Type B pancreatic cell (in vitro differentiated cells): Measurements from ENCODE around the gene SYT6. TPM values are rescaled to one million over a fixed set of nuclear protein-coding genes. Genes with fewer than 3 reads are reported as not detected.

Experiments used
- DNase-seq: peaks from one replicate; pipeline ENCODE4 v3.0.0; 2021; ENCODE audit warnings: mixed read lengths; ENCODE audit not compliant: unreplicated experiment; ENCODE audit errors: extremely low spot score
- H3K27ac Mint-ChIP-seq: 2 replicates; pipeline ENCODE4 v1.8.0; 2021; ENCODE audit warnings: mild to moderate bottlenecking, mixed read lengths
- H3K27me3 Mint-ChIP-seq: 2 replicates; pipeline ENCODE4 v1.8.0; 2021; ENCODE audit warnings: mixed read lengths
- H3K36me3 Mint-ChIP-seq: 2 replicates; pipeline ENCODE4 v1.8.0; 2021; ENCODE audit warnings: mixed read lengths
- H3K4me1 Mint-ChIP-seq: one replicate; pipeline ENCODE4 v1.8.0; 2021; ENCODE audit warnings: mixed read lengths; ENCODE audit not compliant: unreplicated experiment
- H3K4me3 Mint-ChIP-seq: 2 replicates; pipeline ENCODE4 v1.8.0; 2021; ENCODE audit warnings: mild to moderate bottlenecking, mixed read lengths
- H3K9me3 Mint-ChIP-seq: 2 replicates; pipeline ENCODE4 v1.8.0; 2021; ENCODE audit warnings: mixed read lengths
- total RNA-seq: library from RNA; stranded (reverse); gene quantifications from 2 replicates; pipeline ENCODE4 v1.2.1, GENCODE V29; 2021; ENCODE audit warnings: low replicate concordance
- TF ChIP-seq, protein P1 (sequence below): fragments of 200-600 bp; sonication (generic); conservative IDR thresholded peaks from 2 replicates; pipeline ENCODE4 v1.5.0; 2021; ENCODE audit warnings: antibody characterized with exemption, mild to moderate bottlenecking

Gene SYT6
- total RNA-seq, 1 donor from 2014 or later: 3.0 TPM

DNA sequence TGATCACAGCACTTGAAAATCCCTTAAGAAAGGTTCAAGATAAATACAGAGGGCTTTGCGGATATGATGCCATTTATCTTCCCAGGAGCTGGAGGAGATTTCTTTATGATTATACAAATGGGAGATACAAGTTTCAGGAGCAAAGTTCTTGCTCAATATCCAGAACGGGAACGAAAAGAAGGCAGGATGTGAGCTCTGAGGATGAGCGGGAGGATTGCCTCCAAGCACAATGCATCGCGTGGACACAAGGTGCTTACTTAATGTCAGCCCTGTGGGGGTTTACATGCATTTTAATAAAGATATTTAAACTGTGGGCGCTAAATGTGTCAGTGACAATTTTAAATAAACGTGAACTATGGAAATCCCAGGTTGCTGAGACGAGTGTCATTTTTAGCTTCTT lies 59.0 kb downstream of the SYT6 start:
- no peaks in the 10 kb centered on the region for H3K36me3 Mint-ChIP-seq

DNA sequence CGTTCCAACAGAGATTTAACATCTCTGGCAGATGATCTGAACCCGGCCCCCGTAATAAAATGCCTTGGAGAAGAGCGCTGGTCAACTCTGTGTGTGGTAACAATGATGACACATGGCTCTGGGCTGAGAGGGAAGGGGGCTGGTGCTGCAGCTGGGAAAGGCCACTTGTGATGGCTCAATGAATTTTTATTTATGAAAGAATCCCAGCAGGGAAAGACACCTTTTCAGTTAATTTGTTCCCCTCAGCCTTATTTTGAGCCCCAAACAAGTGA lies 59.4 kb downstream of the SYT6 start:
- Mint-ChIP-seq H3K4me1 (peaks cover 11% of the 10 kb centered on the region), H3K27me3 (peaks cover 15% of the 10 kb centered on the region), H3K27ac (no peak overlapping the region), H3K36me3 (no peaks in the 10 kb centered on the region), H3K9me3 (no peaks in the 10 kb centered on the region), H3K4me3 (no peak overlapping the region)
- DNase-seq: no peak
- TF ChIP-seq, protein P1, sequence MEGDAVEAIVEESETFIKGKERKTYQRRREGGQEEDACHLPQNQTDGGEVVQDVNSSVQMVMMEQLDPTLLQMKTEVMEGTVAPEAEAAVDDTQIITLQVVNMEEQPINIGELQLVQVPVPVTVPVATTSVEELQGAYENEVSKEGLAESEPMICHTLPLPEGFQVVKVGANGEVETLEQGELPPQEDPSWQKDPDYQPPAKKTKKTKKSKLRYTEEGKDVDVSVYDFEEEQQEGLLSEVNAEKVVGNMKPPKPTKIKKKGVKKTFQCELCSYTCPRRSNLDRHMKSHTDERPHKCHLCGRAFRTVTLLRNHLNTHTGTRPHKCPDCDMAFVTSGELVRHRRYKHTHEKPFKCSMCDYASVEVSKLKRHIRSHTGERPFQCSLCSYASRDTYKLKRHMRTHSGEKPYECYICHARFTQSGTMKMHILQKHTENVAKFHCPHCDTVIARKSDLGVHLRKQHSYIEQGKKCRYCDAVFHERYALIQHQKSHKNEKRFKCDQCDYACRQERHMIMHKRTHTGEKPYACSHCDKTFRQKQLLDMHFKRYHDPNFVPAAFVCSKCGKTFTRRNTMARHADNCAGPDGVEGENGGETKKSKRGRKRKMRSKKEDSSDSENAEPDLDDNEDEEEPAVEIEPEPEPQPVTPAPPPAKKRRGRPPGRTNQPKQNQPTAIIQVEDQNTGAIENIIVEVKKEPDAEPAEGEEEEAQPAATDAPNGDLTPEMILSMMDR: no peak

More for the DNA sequence above, 59.0 kb downstream of the SYT6 start:
- Mint-ChIP-seq H3K4me1 (peaks cover 11% of the 10 kb centered on the region), H3K27ac (no peak overlapping the region), H3K9me3 (no peaks in the 10 kb centered on the region), H3K4me3 (no peak overlapping the region), H3K27me3 (peaks cover 14% of the 10 kb centered on the region)
- no peak for DNase-seq
- TF ChIP-seq, protein P1: no peak

DNA sequence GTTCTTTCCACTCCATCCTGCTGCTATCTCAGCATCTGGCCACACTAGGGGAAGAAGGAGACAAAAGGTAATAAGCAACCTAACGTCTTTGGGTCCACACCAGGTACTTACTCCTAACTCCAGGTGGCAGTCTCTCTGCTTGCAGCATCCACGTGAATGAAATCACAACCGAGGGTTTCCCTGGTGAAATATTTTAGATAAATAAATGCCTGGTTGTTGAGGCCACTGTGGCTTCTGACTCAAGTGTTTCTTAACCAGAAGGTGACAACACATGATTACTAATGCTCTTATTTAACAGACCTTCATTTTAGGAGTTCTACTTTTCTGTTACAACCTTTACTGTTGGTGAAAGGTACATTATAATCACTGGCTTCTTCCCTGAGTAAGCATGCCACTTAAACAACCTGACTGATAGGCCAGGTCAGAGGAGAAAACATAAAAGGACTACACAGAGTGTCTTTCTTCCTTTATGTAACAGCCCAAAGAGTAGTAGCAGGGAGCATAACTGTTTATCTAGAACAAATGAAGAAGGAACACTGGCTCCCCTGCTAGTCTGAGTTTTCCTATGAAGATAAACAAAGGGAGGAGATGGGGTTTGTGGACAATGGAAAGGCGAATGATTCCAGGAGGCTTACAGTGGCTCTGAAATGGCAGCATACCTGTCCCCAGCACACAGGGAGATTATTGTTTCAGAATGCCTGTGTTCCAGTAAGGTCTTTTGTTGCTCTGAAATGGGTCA lies 59.9 kb downstream of the SYT6 start:
- no peak for DNase-seq
- no peaks in the 10 kb centered on the region for H3K36me3 Mint-ChIP-seq
- no peak overlapping the region for H3K27ac Mint-ChIP-seq
- no peaks in the 10 kb centered on the region for H3K9me3 Mint-ChIP-seq
- H3K4me3 Mint-ChIP-seq: no peak overlapping the region
- TF ChIP-seq, protein P1: no peak
- peaks cover 20% of the 10 kb centered on the region for H3K27me3 Mint-ChIP-seq
- peaks cover 11% of the 10 kb centered on the region for H3K4me1 Mint-ChIP-seq

DNA sequence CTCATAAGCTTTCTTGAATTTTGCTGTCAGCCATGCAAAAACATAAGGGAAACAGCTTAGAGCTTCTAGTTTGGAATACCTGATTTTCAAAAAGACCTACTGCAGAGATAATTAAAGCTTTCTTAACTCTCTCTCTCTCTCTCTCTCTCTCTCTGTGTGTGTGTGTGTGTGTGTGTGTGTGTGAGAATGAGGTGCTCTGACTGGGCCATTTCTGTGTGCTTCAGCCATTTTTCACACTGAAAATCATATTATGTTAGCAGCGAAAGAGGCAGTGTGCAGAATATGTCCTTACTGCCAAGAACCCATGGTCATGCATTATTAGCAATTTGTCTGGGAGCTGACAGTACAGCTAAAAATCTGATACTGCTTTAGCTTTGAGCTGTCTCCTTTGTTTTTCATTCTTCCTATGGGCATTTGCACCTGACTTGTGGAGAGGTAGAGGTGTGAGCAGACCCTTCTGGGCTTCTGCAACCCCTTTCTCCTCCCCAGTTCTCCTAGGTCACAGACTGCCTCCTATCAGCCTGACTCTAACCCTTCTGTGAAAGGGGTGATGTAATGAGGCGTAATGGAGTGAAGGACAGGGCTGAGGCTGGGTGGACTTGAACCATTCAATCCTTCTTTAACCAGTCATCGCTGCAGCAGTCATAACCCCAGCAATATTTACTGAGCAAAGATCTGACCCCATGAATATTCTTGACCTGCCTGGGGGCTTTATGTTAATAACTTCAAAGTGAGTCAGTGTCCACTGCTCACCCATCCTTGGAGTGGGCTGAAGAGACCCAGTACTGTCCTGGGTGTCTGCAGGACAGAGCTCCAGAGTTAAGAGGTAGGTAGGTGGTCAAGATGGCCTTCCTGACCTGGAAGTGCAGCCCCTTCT lies 61.2 kb downstream of the SYT6 start:
- Mint-ChIP-seq H3K36me3 (no peaks in the 10 kb centered on the region), H3K9me3 (no peaks in the 10 kb centered on the region), H3K27me3 (peaks cover 25% of the 10 kb centered on the region), H3K27ac (no peak overlapping the region), H3K4me3 (no peak overlapping the region), H3K4me1 (peaks cover 11% of the 10 kb centered on the region)
- DNase-seq: no peak
- TF ChIP-seq, protein P1: no peak

DNA sequence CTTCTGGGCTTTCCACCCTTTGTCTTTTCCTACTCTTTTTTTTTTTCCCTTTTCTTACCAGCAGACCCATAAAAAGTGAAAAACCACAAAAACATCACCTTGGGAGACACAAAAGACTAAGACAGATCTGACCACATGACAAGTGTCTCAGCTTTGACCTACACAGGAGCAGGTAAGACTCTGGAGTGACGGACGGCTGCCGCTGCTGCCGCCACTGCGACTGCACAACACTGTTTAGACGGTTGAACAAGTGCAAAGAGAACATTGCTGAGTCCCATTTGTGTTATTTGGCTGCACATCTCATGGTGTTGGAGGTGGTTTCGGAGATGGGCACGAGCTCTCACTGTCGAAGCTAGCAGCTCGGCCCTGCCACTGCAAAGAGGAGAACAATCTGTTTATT lies 62.0 kb downstream of the SYT6 start:
- no peak overlapping the region for H3K4me3 Mint-ChIP-seq
- TF ChIP-seq, protein P1: no peak
- H3K36me3 Mint-ChIP-seq: no peaks in the 10 kb centered on the region
- no peak overlapping the region for H3K27ac Mint-ChIP-seq
- peaks cover 25% of the 10 kb centered on the region for H3K27me3 Mint-ChIP-seq
- no peaks in the 10 kb centered on the region for H3K9me3 Mint-ChIP-seq
- no peak for DNase-seq
- H3K4me1 Mint-ChIP-seq: peaks cover 11% of the 10 kb centered on the region
